ENCODE measurements around the gene MERTK.
A peak's percentile ranks its signal among the peaks of the same experiment; 100 is the strongest.
"Not testable (repeated sequence)": the region's sequence is repeated elsewhere in the genome, so short reads cannot be mapped to it uniquely, and the experiment has no call there.

MERTK gene

DNA sequence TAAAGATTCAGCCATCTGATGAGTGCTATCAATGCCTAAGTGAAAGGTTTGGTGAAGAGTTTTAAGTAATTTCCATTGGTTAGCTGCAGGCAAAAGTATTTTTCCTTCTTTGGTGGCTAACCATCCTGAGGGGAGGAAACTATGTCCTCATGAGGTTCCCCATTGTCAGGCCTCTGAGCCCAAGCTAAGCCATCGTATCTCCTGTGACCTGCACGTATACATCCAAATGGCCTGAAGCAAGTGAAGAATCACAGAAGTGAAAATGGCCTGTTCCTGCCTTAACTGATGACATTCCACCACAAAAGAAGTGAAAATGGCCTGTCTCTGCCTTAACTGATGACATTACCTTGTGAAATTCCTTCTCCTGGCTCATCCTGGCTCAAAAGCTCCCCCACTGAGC lies 141.7 kb downstream of the MERTK start:
- not testable (repeated sequence) for H3K4me1 ChIP-seq (ENCODE audit: control insufficient read depth, insufficient read depth, low read length); H3K36me3 ChIP-seq (ENCODE audit: control insufficient read depth, insufficient read depth, low read length); H3K9me3 ChIP-seq (ENCODE audit: control insufficient read depth, insufficient read depth, low read length); H3K9ac ChIP-seq (ENCODE audit: low read depth, low read length); H3K27me3 ChIP-seq (ENCODE audit: control insufficient read depth, insufficient read depth, low read length); H3K4me3 ChIP-seq (ENCODE audit: low read depth, low read length)

DNA sequence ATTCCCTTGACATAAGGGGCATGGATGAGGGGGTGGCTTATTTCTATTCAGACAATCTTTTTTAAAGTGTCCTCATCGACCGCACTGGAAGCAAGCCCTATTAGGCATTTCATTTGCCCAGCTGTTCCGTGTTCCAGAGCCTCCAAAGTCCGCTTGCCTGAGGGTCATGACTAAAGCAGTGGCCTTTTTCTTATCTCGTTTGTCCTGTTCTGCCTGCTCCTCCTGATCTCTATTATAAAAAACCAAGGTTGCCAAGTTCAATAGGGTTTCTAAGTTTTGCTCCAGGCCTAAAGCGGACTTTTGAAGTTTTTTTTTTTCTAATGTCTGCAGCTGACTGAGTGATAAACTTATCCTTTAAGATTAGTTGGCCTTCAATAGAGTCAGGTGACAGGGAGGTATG lies 143.1 kb downstream of the MERTK start:
- H3K4me3 ChIP-seq (ENCODE audit: low read depth, low read length); H3K36me3 ChIP-seq (ENCODE audit: control insufficient read depth, insufficient read depth, low read length); H3K9me3 ChIP-seq (ENCODE audit: control insufficient read depth, insufficient read depth, low read length); H3K4me1 ChIP-seq (ENCODE audit: control insufficient read depth, insufficient read depth, low read length); H3K9ac ChIP-seq (ENCODE audit: low read depth, low read length); H3K27me3 ChIP-seq (ENCODE audit: control insufficient read depth, insufficient read depth, low read length): not testable (repeated sequence)

DNA sequence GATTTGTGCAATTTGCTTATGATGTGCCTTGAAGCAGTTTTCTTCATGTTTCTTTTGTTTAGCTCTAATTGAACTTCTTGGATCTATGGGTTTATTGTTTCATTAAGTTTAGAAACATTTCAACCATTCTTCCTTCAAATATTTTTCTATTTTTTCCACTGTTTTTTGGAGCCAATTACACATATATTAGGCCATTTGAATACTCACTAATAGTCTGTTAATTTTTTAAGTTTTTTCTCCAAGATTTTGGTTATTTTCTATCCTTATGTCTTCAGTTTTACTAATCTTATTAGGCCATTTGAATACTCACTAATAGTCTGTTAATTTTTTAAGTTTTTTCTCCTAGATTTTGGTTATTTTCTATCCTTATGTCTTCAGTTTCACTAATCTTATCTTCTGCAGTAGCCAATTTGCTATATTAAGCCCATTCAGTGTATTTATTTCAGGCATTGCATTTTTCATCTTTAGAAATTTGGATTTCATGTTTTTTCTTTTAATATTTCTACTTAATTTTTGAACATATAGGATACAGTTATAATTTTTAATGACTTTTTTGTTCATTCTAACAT lies 147.1 kb downstream of the MERTK start:
- peaks cover 11% of the 10 kb centered on the region for H3K4me1 ChIP-seq (ENCODE audit: control insufficient read depth, insufficient read depth, low read length)
- H3K27me3 ChIP-seq (ENCODE audit: control insufficient read depth, insufficient read depth, low read length) = no peaks in the 10 kb centered on the region
- H3K36me3 ChIP-seq (ENCODE audit: control insufficient read depth, insufficient read depth, low read length) = no peaks in the 10 kb centered on the region
- no peaks in the 10 kb centered on the region for H3K9me3 ChIP-seq (ENCODE audit: control insufficient read depth, insufficient read depth, low read length)
- H3K9ac ChIP-seq (ENCODE audit: low read depth, low read length) = no peak overlapping the region
- no peak overlapping the region for H3K4me3 ChIP-seq (ENCODE audit: low read depth, low read length)

DNA sequence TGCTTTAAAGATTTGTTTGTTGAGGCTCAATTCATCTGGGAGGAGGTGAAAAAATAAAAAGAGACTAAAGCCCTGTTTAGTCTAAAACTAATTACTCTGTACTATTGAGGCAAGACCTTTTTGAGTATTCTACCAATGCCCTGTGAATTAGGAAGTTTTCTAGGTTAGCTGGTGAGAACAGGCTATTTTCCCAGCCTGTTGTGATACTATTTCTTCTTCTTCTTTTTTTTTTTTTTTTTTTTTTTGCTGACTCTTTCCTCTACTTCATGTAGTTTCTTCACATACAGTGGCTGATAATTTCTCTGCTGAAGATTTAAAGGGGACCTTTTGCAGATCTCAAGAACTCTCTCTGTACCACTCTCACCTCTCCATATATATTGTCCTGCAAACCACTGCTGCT lies 147.8 kb downstream of the MERTK start:
- peaks cover 11% of the 10 kb centered on the region for H3K4me1 ChIP-seq (ENCODE audit: control insufficient read depth, insufficient read depth, low read length)
- no peaks in the 10 kb centered on the region for H3K9me3 ChIP-seq (ENCODE audit: control insufficient read depth, insufficient read depth, low read length)
- no peak overlapping the region for H3K4me3 ChIP-seq (ENCODE audit: low read depth, low read length)
- no peaks in the 10 kb centered on the region for H3K36me3 ChIP-seq (ENCODE audit: control insufficient read depth, insufficient read depth, low read length)
- H3K9ac ChIP-seq (ENCODE audit: low read depth, low read length) = no peak overlapping the region
- H3K27me3 ChIP-seq (ENCODE audit: control insufficient read depth, insufficient read depth, low read length) = no peaks in the 10 kb centered on the region

DNA sequence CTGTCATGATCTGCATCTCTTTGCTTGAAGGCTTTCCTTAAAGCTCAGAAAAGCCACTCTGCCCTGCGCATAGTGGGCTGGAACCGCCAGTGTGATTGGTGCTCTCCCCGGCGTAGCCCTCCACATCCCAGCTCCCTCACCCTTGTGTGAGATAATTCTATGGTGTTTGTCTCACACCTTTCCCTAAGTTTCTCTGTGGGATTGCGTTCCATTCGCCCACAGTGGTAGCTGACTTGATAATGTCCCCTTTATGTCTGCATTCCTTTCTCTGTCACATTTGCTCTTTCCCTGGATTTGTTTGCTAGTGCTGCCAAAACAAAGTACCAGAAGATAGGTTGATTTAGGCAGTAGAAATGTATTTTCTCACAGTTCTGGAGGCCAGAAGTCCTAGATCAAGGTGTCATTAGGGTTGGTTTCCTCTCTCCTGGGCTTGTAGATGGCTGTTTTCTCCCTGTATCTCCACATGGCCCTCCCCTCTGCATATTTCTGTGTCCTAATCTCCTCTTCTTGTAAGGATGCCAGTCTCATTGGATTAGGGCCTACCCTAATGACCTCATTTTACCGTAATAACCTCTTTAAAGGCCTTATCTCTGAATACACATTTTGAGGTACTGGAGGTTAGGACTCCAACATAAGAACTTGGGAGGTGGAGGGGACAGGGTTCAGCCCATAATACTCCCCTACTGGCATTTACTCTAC lies 149.3 kb downstream of the MERTK start:
- no peak overlapping the region for H3K9ac ChIP-seq (ENCODE audit: low read depth, low read length)

DNA sequence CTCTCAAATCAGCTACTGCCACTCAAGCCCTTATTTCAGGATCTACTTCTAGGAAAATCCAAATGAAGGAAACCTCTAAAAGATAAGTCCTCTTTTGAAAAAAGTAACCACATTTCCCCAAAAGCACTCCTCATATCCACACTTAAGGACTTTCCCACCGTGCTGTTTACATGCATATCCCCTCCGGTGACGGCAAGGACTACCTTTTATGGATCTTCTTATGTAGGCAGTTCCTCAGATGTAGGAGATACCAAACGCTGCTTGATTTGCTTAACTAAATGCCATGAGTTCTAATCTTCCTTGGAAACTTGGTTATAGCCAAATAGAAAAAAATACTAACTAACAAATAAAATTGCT lies 149.8 kb downstream of the MERTK start:
- Histone ChIP-seq H3K4me1 (ENCODE audit: control insufficient read depth, insufficient read depth, low read length) (peaks cover 6% of the 10 kb centered on the region), H3K9ac (ENCODE audit: low read depth, low read length) (no peak overlapping the region), H3K36me3 (ENCODE audit: control insufficient read depth, insufficient read depth, low read length) (no peaks in the 10 kb centered on the region), H3K27me3 (ENCODE audit: control insufficient read depth, insufficient read depth, low read length) (peaks cover under 1% of the 10 kb centered on the region), H3K9me3 (ENCODE audit: control insufficient read depth, insufficient read depth, low read length) (no peaks in the 10 kb centered on the region), H3K4me3 (ENCODE audit: low read depth, low read length) (no peak overlapping the region)

More for the DNA sequence above, 149.3 kb downstream of the MERTK start:
- no peaks in the 10 kb centered on the region for H3K9me3 ChIP-seq (ENCODE audit: control insufficient read depth, insufficient read depth, low read length)
- no peaks in the 10 kb centered on the region for H3K27me3 ChIP-seq (ENCODE audit: control insufficient read depth, insufficient read depth, low read length)
- H3K4me1 ChIP-seq (ENCODE audit: control insufficient read depth, insufficient read depth, low read length) = peaks cover 9% of the 10 kb centered on the region
- H3K36me3 ChIP-seq (ENCODE audit: control insufficient read depth, insufficient read depth, low read length) = no peaks in the 10 kb centered on the region
- H3K4me3 ChIP-seq (ENCODE audit: low read depth, low read length) = no peak overlapping the region

DNA sequence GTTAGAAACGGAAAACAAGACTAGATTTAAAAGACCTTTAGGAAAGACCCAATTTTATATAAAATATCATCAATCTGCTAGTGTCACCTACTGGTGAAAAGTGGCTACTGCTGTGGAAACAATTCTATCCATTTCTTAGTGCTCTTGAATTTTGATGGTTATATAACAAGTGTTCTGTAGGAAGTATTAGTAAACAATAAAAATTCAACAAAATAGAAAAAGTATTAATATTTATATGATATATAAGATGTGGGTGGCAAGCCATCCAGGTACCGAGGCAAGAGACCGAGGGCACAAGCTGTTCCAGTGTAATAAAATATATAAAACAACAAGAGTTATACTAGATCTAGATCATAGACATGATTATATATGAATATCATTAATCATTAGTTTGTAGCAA lies 150.5 kb downstream of the MERTK start:
- H3K27me3 ChIP-seq (ENCODE audit: control insufficient read depth, insufficient read depth, low read length) = peaks cover 3% of the 10 kb centered on the region
- no peak overlapping the region for H3K4me3 ChIP-seq (ENCODE audit: low read depth, low read length)
- peaks cover 11% of the 10 kb centered on the region for H3K4me1 ChIP-seq (ENCODE audit: control insufficient read depth, insufficient read depth, low read length)
- H3K36me3 ChIP-seq (ENCODE audit: control insufficient read depth, insufficient read depth, low read length) = no peaks in the 10 kb centered on the region
- no peaks in the 10 kb centered on the region for H3K9me3 ChIP-seq (ENCODE audit: control insufficient read depth, insufficient read depth, low read length)
- H3K9ac ChIP-seq (ENCODE audit: low read depth, low read length) = no peak overlapping the region

DNA sequence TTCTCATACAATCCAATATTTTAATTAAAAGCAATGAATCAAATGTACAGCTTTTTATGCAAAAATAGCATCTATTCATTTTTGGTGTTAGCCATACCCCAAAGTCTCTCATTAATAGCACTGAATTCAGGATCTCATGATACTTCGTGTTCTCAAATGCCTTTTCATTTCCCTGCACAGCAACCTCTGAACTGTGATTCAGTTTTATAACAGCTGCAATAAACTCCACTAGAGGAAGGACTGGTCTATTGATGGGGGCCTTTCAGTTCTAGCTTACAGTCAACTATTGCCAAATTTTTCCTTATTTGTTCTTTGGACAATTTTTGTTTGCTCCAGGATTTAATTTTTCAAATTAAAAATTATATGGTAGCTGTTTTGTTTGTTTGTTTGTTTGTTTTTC lies 151.9 kb downstream of the MERTK start:
- H3K4me1 ChIP-seq (ENCODE audit: control insufficient read depth, insufficient read depth, low read length) = peaks cover 11% of the 10 kb centered on the region
- peaks cover 3% of the 10 kb centered on the region for H3K27me3 ChIP-seq (ENCODE audit: control insufficient read depth, insufficient read depth, low read length)
- H3K4me3 ChIP-seq (ENCODE audit: low read depth, low read length) = no peak overlapping the region

DNA sequence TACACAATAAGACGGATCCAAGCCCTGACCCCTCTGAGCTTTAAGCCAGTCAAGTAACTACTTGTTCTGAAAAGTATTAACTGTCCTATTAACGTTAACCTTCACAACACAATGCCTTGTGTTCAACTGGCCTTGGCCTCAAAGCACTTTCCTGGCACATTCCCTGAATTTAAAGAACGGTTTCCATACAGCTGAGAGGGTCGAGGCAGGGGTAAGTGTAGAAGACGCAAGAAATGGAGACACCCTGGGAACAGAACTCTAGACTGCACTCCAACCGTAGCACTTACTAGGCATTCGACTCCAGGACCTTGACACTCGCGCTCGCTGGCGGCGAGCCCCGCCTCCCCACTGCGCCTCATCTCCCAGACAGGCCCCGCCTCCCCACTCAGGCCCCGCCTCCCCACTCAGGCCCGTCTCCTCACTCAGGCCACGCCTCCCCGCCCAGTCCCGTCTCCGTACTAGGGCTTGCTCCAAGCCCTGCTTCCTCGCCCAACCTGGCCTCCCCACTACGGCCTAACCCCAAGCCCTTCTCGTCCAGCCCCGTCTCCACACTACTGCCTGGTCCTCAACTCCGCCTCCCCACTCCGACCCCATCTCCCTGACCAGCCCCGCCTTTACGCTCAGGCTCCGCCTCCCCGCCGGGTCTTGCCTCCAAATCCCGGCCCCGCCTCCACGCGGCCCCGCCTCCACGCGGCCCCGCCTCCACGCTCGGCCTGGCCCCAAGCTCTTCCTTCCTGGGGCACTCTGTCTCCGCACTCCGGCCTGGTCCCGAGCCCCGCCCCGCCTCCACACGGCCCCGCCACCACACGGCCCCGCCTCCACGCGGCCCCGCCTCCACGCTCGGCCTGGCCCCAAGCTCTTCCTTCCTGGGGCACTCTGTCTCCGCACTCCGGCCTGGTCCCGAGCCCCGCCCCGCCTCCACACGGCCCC lies 155.8 kb downstream of the MERTK start:
- Histone ChIP-seq H3K4me3 (ENCODE audit: low read depth, low read length) (peak overlapping the region; percentile 82), H3K27me3 (ENCODE audit: control insufficient read depth, insufficient read depth, low read length) (peaks cover 3% of the 10 kb centered on the region), H3K9ac (ENCODE audit: low read depth, low read length) (peak overlapping the region; percentile 41), H3K36me3 (ENCODE audit: control insufficient read depth, insufficient read depth, low read length) (no peaks in the 10 kb centered on the region), H3K9me3 (ENCODE audit: control insufficient read depth, insufficient read depth, low read length) (no peaks in the 10 kb centered on the region), H3K4me1 (ENCODE audit: control insufficient read depth, insufficient read depth, low read length) (peaks cover 11% of the 10 kb centered on the region)

More for the DNA sequence above, 151.9 kb downstream of the MERTK start:
- no peaks in the 10 kb centered on the region for H3K9me3 ChIP-seq (ENCODE audit: control insufficient read depth, insufficient read depth, low read length)
- no peak overlapping the region for H3K9ac ChIP-seq (ENCODE audit: low read depth, low read length)
- no peaks in the 10 kb centered on the region for H3K36me3 ChIP-seq (ENCODE audit: control insufficient read depth, insufficient read depth, low read length)

DNA sequence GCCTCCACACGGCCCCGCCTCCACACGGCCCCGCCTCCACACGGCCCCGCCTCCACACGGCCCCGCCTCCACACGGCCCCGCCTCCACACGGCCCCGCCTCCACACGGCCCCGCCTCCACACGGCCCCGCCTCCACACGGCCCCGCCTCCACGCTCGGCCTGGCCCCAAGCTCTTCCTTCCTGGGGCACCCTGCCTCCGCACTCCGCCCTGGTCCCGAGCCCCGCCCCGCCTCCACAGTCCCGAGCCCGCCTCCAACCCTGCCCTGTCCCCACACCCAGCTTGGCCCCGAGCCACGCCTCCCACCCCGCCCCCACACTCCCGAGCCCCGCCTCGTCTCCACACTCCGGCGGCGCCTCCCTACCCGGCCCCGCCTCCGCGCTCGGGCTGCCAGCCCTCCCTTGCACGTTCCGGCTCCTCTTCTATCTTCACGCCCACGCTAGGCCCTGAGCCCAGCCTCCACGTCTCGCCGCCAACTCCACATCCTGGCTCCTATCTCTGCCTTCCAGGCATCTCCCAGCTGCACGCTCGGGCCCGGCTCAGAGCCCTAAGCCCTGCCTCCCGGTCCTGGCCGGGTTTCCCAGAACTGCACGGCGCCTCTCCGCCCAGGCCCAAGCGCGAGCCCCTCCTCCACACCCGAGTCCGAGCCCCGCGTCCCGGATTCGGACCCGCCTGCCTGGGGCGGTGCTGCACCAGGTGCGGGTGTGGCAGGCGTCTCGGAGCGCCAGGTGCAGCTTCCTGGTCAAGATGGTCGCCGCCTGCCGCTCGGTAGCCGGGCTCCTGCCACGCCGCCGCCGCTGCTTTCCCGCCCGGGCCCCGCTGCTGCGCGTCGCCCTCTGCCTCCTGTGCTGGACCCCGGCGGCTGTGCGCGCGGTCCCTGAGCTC lies 156.7 kb downstream of the MERTK start, which contains the start of gene TMEM87B:
Gene TMEM87B, plus strand, starts transcription at position 423 of the 883 bp plus-strand sequence. Its CDS starts 323 bp downstream, at position 746.
- Histone ChIP-seq H3K9ac (ENCODE audit: low read depth, low read length) (peak within 1 kb of the TSS; percentile 54), H3K27me3 (ENCODE audit: control insufficient read depth, insufficient read depth, low read length) (peaks cover 3% of the 10 kb centered on the region), H3K36me3 (ENCODE audit: control insufficient read depth, insufficient read depth, low read length) (no peaks in the 10 kb centered on the region), H3K4me3 (ENCODE audit: low read depth, low read length) (peak within 1 kb of the TSS; percentile 88), H3K4me1 (ENCODE audit: control insufficient read depth, insufficient read depth, low read length) (peaks cover 13% of the 10 kb centered on the region), H3K9me3 (ENCODE audit: control insufficient read depth, insufficient read depth, low read length) (no peaks in the 10 kb centered on the region)

Measured in iPS-15b (cell line).